CD4-positive, CD25-positive, alpha-beta regulatory T cell (primary cell): ENCODE results near the gene DAO. TPM values are rescaled to one million over a fixed set of nuclear protein-coding genes. Genes with fewer than 3 reads are reported as not detected.
A peak's percentile ranks its signal among the peaks of the same experiment; 100 is the strongest.

ENCODE experiments used
- ATAC-seq, 2 donors: fragments of 150-1000 bp; cut with Tn5 transposase; one replicate each; pipeline ENCODE4 v1.10.0; 2021; ENCODE audit warnings: low read depth in 2 of 2, moderate number of reproducible peaks in 2 of 2, moderate library complexity in 1 of 2
- DNase-seq, 3 donors: peaks; one replicate each; pipeline versions ENCODE4 v3.0.0 to v3.0.0-alpha.2; 2012 to 2022; ENCODE audit warnings: mixed read lengths in 1 of 3
- H3K27ac ChIP-seq: one replicate; pipeline ENCODE4 v1.7.0; 2013; ENCODE audit warnings: mild to moderate bottlenecking, low read length; ENCODE audit not compliant: insufficient read depth, poor library complexity, severe bottlenecking
- H3K27me3 ChIP-seq: one replicate; pipeline ENCODE4 v1.7.0; 2013; ENCODE audit warnings: low read length; ENCODE audit not compliant: control insufficient read depth, insufficient read depth
- H3K36me3 ChIP-seq: one replicate; pipeline ENCODE4 v1.7.0; 2013; ENCODE audit warnings: mild to moderate bottlenecking, low read length, moderate library complexity; ENCODE audit not compliant: control insufficient read depth, insufficient read depth
- H3K4me1 ChIP-seq: 2 replicates; pipeline ENCODE4 v1.7.0; 2013; ENCODE audit warnings: mild to moderate bottlenecking, low read length; ENCODE audit not compliant: insufficient read depth, control insufficient read depth, poor library complexity, severe bottlenecking
- H3K4me3 ChIP-seq: one replicate; pipeline ENCODE4 v1.7.0; 2013; ENCODE audit warnings: low read depth, mild to moderate bottlenecking, low read length, moderate library complexity
- H3K9me3 ChIP-seq, 2 experiments: 1 replicate in 1 of 2; 2 replicates in 1 of 2; pipeline ENCODE4 v1.7.0; 2013; ENCODE audit warnings: low read length in 2 of 2, mild to moderate bottlenecking in 1 of 2, moderate library complexity in 1 of 2; ENCODE audit not compliant: control insufficient read depth in 2 of 2
- H3K27ac Mint-ChIP-seq, 3 donors: one replicate each; pipeline ENCODE4 v1.8.0; 2020 to 2022; ENCODE audit warnings: mild to moderate bottlenecking in 3 of 3, mixed read lengths in 3 of 3, moderate library complexity in 2 of 3
- H3K27me3 Mint-ChIP-seq: one replicate; pipeline ENCODE4 v1.8.0; 2022; ENCODE audit warnings: mild to moderate bottlenecking, mixed read lengths
- H3K36me3 Mint-ChIP-seq: one replicate; pipeline ENCODE4 v1.8.0; 2020; ENCODE audit warnings: mixed read lengths
- H3K4me1 Mint-ChIP-seq, 4 donors: one replicate each; pipeline ENCODE4 v1.8.0; 2020 to 2022; ENCODE audit warnings: mixed read lengths in 4 of 4, mild to moderate bottlenecking in 1 of 4
- H3K4me3 Mint-ChIP-seq, 4 donors: one replicate each; pipeline ENCODE4 v1.8.0; 2020 to 2022; ENCODE audit warnings: mild to moderate bottlenecking in 4 of 4, mixed read lengths in 4 of 4, moderate library complexity in 3 of 4
- H3K9me3 Mint-ChIP-seq, 7 donors: one replicate each; pipeline ENCODE4 v1.8.0; 2020 to 2022; ENCODE audit warnings: mixed read lengths in 7 of 7, mild to moderate bottlenecking in 3 of 7, moderate library complexity in 2 of 7
- polyA plus RNA-seq, 4 donors: library from polyadenylated mRNA; unstranded; fragments of 300-500 nt; fragmentation: Illumina TruSeq; gene quantifications; one replicate each; pipeline ENCODE4 v1.2.3, GENCODE V29; 2021
- total RNA-seq: library from RNA; stranded (reverse); gene quantifications from one replicate; pipeline ENCODE4 v1.2.3, GENCODE V29; 2022

DAO gene
- total RNA-seq (not detected), polyA plus RNA-seq (not detected)

DNA sequence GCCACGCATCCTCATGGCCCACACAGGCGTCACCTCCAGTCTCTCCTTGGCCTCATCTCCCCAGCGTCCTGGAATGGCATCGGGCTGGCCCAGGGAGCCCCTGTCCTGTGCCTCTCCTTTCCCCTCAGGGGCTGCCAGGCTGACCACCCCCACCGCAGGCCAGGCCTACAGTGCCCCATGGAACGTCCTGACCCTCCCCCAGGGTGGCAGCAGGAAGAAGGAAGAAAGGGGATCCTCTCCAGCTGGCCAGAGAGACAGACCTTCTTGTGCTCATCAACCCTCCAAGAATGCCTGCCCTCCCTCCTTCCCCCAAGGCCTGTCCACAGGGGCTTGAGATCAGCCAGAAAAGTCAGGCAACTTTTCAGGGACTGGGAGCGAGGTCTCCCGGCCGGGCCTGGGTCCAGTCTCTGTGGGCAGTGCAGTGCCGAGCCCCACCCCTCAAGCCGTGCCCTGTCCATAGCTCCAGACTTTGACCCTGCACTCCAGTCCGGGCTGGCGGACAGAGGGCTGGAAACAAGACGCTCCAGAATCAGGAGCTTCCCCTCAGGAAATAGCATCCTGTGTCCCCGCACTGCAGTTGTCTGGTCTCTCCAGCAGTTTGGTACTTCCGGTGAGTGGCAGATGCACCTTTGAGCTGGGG is at the start of gene DAO:
Gene DAO (plus strand): TSS at position 478 of the 640 bp plus-strand sequence. CDS start 4,915 bp downstream, outside the sequence.
- no peaks in the 10 kb centered on the region for H3K27me3 ChIP-seq
- no peaks in the 10 kb centered on the region for H3K4me1 ChIP-seq
- H3K4me3 Mint-ChIP-seq = no peak within 1 kb of the TSS
- no peak within 1 kb of the TSS for H3K4me3 ChIP-seq
- no peak within 1 kb of the TSS for H3K27ac Mint-ChIP-seq
- H3K27ac ChIP-seq = no peak within 1 kb of the TSS
- H3K4me1 Mint-ChIP-seq = peaks cover 0 to 8% (median 0%) of the 10 kb centered on the region in 4 donors
- H3K36me3 Mint-ChIP-seq = no peaks in the 10 kb centered on the region
- DNase-seq = no peak
- H3K9me3 ChIP-seq = no peaks in the 10 kb centered on the region
- peaks cover 26% of the 10 kb centered on the region for H3K27me3 Mint-ChIP-seq
- H3K9me3 Mint-ChIP-seq = peaks cover 0 to 1% (median 0%) of the 10 kb centered on the region in 7 donors
- no peaks in the 10 kb centered on the region for H3K36me3 ChIP-seq
- ATAC-seq = no peak

DNA sequence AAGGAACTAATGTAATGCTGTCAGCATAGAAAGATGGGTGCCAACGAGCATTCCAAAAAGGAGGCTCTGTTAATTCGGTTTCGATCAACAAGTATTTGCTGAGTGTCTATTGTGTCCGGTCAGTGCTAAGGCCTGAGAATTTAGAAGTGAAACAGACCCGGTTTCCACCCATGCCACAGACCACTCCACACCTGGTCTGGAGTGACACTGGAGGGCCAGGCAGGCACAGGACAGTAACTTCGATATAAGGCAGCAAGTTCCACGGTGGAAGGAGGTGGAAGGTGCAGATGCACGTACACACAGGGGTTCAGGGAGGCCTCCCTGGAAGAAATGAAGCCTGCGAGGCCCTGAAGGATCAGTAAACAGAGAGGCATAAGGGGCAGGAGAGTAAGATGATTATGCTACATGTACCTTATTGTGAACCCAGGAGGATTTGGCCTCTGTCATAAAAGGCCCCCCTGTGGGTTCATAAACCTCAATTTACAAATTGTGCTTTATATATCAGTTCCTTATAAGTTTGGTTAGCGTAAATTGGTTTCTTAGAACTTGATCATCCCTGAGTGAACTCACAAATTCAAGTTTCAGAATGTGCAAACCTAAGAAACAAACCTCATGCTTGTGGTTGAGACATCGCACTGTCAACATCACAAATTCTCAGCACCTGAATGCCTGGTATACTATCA is 48.4 kb upstream of the DAO start:
- Histone ChIP-seq H3K9me3 (no peaks in the 10 kb centered on the region), H3K27ac (peak overlapping the region; percentile 35), H3K4me1 (peaks cover 8% of the 10 kb centered on the region), H3K36me3 (peaks cover 26% of the 10 kb centered on the region), H3K27me3 (no peaks in the 10 kb centered on the region), H3K4me3 (no peak overlapping the region)
- Mint-ChIP-seq H3K9me3 (no peaks in the 10 kb centered on the region), H3K4me1 (peaks cover 10 to 34% (median 28%) of the 10 kb centered on the region in 4 donors), H3K27me3 (no peaks in the 10 kb centered on the region), H3K4me3 (peak overlapping the region in 2 of 4 donors; percentile 3 to 13), H3K36me3 (peaks cover 42% of the 10 kb centered on the region), H3K27ac (peak overlapping the region; percentile 80 to 85 (median 82))
- peak in 1 of 3 donors; percentile 86 for DNase-seq
- peak; percentile 64 to 71 for ATAC-seq

DNA sequence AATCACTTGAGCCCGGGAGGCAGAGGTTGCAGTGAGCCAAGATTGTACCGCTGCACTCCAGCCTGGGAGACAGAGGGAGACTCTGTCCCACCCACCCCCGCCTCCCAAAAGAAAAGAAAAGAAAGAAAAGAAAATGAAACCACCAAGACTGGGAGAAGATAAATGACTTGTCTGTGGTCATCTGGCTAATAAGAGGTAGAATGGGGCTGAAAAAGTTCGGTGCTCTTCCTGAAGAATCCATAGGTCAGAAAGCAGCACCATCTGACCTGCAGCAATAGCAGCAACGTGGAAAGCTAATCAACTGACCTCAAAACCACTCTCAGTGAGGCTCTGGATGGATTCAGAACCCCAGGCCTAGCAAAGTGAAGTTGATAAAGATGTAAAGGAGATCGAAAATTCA is 47.7 kb upstream of the DAO start:
- no peaks in the 10 kb centered on the region for H3K27me3 ChIP-seq
- H3K4me3 ChIP-seq = no peak overlapping the region
- no peaks in the 10 kb centered on the region for H3K9me3 ChIP-seq
- H3K27ac Mint-ChIP-seq = peak overlapping the region; percentile 7 to 80 (median 29)
- H3K36me3 Mint-ChIP-seq = peaks cover 42% of the 10 kb centered on the region
- peaks cover 4 to 40% (median 27%) of the 10 kb centered on the region in 4 donors for H3K4me1 Mint-ChIP-seq
- peaks cover 26% of the 10 kb centered on the region for H3K36me3 ChIP-seq
- no peak for DNase-seq
- H3K27me3 Mint-ChIP-seq = no peaks in the 10 kb centered on the region
- peaks cover 9% of the 10 kb centered on the region for H3K4me1 ChIP-seq
- ATAC-seq = no peak
- H3K4me3 Mint-ChIP-seq = peak overlapping the region in 2 of 4 donors; percentile 3 to 39
- H3K9me3 Mint-ChIP-seq = no peaks in the 10 kb centered on the region
- peak overlapping the region; percentile 35 for H3K27ac ChIP-seq

DNA sequence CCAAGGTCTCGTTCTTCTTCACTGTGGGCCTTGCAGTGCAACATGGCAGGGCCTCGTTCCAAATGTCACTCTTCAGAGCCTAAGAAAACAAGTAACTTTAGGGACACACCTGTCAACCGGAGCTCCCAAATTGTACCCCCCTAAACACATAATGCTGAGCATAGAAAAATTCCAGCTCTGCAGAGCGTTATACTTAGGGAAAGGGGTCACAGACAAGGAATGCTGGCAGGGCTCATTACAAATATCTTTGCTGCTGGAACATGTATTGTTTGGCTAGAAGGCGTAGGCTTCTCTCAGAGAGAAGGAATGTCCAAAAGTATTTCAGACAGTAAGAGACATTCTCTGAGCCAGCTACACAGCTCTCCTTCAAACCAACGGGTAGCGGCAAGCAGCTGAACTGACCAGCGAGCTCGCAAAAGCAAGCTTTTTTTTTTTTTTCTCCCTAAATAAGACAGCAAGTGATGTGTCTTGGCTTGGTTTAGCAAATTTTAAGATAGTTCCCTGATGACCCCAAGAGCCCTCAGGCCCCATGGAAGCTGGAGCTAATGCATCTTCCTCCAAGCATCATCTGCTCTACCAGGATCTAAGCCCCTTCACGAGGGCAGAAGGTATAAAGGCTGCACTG is 47.0 kb upstream of the DAO start:
- Histone ChIP-seq H3K4me3 (no peak overlapping the region), H3K27me3 (no peaks in the 10 kb centered on the region), H3K4me1 (peaks cover 16% of the 10 kb centered on the region), H3K9me3 (no peaks in the 10 kb centered on the region), H3K36me3 (peaks cover 22% of the 10 kb centered on the region), H3K27ac (no peak overlapping the region)
- no peaks in the 10 kb centered on the region for H3K27me3 Mint-ChIP-seq
- H3K4me1 Mint-ChIP-seq = peaks cover 4 to 46% (median 31%) of the 10 kb centered on the region in 4 donors
- H3K27ac Mint-ChIP-seq = peak overlapping the region in 2 of 3 donors; percentile 38 to 80
- DNase-seq (no peak), ATAC-seq (no peak)
- H3K36me3 Mint-ChIP-seq = peaks cover 40% of the 10 kb centered on the region
- no peak overlapping the region for H3K4me3 Mint-ChIP-seq
- no peaks in the 10 kb centered on the region for H3K9me3 Mint-ChIP-seq

- Mint-ChIP-seq H3K4me1 (peaks cover 9 to 51% (median 36%) of the 10 kb centered on the region in 4 donors), H3K4me3 (no peak overlapping the region), H3K27me3 (no peaks in the 10 kb centered on the region), H3K36me3 (peaks cover 37% of the 10 kb centered on the region), H3K9me3 (no peaks in the 10 kb centered on the region), H3K27ac (peak overlapping the region in 1 of 3 donors; percentile 80)
- Histone ChIP-seq H3K36me3 (peaks cover 20% of the 10 kb centered on the region), H3K4me3 (no peak overlapping the region), H3K27ac (no peak overlapping the region), H3K4me1 (peaks cover 21% of the 10 kb centered on the region), H3K27me3 (no peaks in the 10 kb centered on the region), H3K9me3 (no peaks in the 10 kb centered on the region)
- DNase-seq = no peak
- ATAC-seq = no peak
Observed at GRCh38 chr12:108833355-108833733, 46.5 kb upstream of the DAO start.

GRCh38 chr12:108833757-108834472 is 46.0 kb upstream of the DAO start:
- H3K27me3 ChIP-seq = no peaks in the 10 kb centered on the region
- no peaks in the 10 kb centered on the region for H3K9me3 ChIP-seq
- Mint-ChIP-seq H3K27ac (peak overlapping the region in 1 of 3 donors; percentile 43), H3K27me3 (no peaks in the 10 kb centered on the region), H3K36me3 (peaks cover 35% of the 10 kb centered on the region), H3K4me1 (peaks cover 15 to 57% (median 40%) of the 10 kb centered on the region in 4 donors), H3K9me3 (no peaks in the 10 kb centered on the region), H3K4me3 (peak overlapping the region in 1 of 4 donors; percentile 7)
- peaks cover 26% of the 10 kb centered on the region for H3K4me1 ChIP-seq
- H3K4me3 ChIP-seq = no peak overlapping the region
- no peak overlapping the region for H3K27ac ChIP-seq
- DNase-seq (no peak), ATAC-seq (no peak)
- H3K36me3 ChIP-seq = peaks cover 20% of the 10 kb centered on the region

DNA sequence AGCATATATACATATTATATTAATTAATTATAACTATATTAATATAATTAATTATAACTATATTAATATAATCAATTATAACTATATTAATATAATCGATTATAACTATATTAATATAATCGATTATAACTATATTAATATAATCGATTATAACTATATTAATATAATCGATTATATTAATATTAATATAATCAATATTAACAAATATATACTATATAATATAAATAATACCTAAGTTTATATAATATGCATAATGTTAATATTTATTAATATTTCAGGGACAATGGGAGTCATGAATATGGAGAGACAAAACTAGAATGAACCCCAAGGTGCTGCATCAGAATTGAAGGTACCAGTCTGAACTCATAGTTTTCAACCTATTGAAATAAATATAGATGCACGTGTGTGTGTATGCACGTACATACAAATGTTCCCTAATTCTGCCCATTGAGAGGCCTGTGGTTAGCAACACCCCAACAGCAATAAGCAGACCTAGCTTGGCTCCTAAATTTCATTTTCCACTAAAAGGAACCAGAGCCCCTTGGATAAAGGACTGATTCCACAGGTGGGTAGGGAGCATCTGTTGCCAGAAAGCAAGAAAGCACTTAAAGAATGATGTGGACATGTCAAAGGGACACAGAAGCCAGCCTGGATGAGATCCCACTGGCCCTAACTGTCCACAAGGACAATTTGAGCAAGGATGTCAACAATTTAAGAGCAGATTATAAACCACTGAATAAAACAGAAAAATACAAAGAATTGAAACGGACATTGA is 43.8 kb upstream of the DAO start:
- H3K36me3 ChIP-seq = peaks cover 8% of the 10 kb centered on the region
- Mint-ChIP-seq H3K4me3 (no peak overlapping the region), H3K27ac (peak overlapping the region; percentile 0 to 95 (median 87)), H3K9me3 (no peaks in the 10 kb centered on the region), H3K36me3 (peaks cover 22% of the 10 kb centered on the region), H3K27me3 (no peaks in the 10 kb centered on the region), H3K4me1 (peaks cover 16 to 71% (median 51%) of the 10 kb centered on the region in 4 donors)
- no peaks in the 10 kb centered on the region for H3K27me3 ChIP-seq
- no peak for DNase-seq
- no peak for ATAC-seq
- no peaks in the 10 kb centered on the region for H3K9me3 ChIP-seq
- H3K4me3 ChIP-seq = no peak overlapping the region
- peaks cover 36% of the 10 kb centered on the region for H3K4me1 ChIP-seq
- no peak overlapping the region for H3K27ac ChIP-seq
